Lower lobe of right lung (tissue), 2 donors: ENCODE measurements around the gene MACROD1. TPM values are rescaled to one million over a fixed set of nuclear protein-coding genes. Genes with fewer than 3 reads are reported as not detected.

Source experiments
- ATAC-seq, 2 donors: fragments of 200-7000 bp; cut with Tn5 transposase; one replicate each; pipeline ENCODE4 v1.9.1; 2020 to 2022; ENCODE audit warnings: mild to moderate bottlenecking in 2 of 2, moderate library complexity in 2 of 2
- DNase-seq: peaks from one replicate; pipeline ENCODE4 v3.0.0-alpha.2; 2020
- H3K27ac ChIP-seq: fragments of 200-600 bp; one replicate; pipeline ENCODE4 v1.8.0; 2022
- H3K27me3 ChIP-seq: fragments of 200-600 bp; one replicate; pipeline ENCODE4 v1.8.0; 2022; ENCODE audit warnings: low read depth
- H3K36me3 ChIP-seq: fragments of 200-600 bp; one replicate; pipeline ENCODE4 v1.8.0; 2022; ENCODE audit warnings: mild to moderate bottlenecking
- H3K4me1 ChIP-seq: fragments of 200-600 bp; one replicate; pipeline ENCODE4 v1.8.0; 2022
- H3K4me3 ChIP-seq: fragments of 200-600 bp; one replicate; pipeline ENCODE4 v1.8.0; 2022; ENCODE audit warnings: mild to moderate bottlenecking
- H3K9me3 ChIP-seq: fragments of 200-600 bp; one replicate; pipeline ENCODE4 v1.8.0; 2022
- intact Hi-C: fragments of 100-400 bp; cut with DNase I; formaldehyde crosslinking; loops from one replicate; pipeline ENCODE4 v1.11.0; 2022
- total RNA-seq: library from RNA; stranded (reverse); fragmentation: NEBNext Ultra II Directional; extraction: Animal tissue kit (Norgen Biotek cat#: 25700); gene quantifications from one replicate; pipeline ENCODE4 v1.2.1, GENCODE V29; 2021
- TF ChIP-seq, protein P1 (sequence below): fragments of 200-600 bp; IDR thresholded peaks from one replicate; pipeline ENCODE4 v1.8.0; 2022; ENCODE audit warnings: antibody characterized with exemption, mild to moderate bottlenecking
- donor health status: DM: no; HTN: yes; CAD: no; lungs with severe emphysema.

MACROD1 gene
- total RNA-seq, 1 donor from 2014 or later: 15.0 TPM

DNA sequence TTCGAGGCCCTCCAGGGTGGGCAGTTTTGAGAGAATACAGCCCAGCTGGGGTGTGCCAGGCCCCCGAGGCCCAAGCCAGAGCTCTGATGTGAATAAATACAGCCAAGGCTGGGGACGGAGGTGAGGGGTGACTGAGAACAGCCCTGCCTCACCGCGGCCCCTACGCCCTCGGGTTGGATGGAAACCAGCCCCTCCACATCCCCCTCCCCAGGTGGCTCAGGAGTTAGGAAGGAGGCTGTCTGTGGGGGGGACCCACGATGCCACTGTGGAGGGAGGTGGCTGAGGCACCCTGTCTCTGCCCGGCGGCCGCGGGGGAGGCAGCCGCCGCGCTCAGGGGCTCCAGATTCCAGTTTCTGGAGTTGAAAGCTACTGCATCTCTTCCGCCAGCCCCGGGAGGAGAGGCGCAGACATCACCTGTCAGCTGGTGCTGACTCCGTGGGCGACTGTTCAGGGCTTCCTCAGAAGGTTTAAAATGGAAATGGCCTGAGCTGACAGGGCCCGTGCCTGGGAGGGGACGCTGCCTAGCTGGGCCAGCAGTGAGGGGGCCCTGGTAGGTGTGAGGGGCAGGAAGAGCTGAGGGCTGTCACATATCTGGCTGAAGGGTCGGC is 128.8 kb downstream of the MACROD1 start:
- peaks cover 49% of the 10 kb centered on the region for H3K27me3 ChIP-seq
- intact Hi-C loops: no loop called here
- peak in 1 of 2 donors; percentile 4 for ATAC-seq
- H3K27ac ChIP-seq: no peak overlapping the region
- H3K4me3 ChIP-seq: no peak overlapping the region
- H3K9me3 ChIP-seq: no peaks in the 10 kb centered on the region
- TF ChIP-seq, protein P1, sequence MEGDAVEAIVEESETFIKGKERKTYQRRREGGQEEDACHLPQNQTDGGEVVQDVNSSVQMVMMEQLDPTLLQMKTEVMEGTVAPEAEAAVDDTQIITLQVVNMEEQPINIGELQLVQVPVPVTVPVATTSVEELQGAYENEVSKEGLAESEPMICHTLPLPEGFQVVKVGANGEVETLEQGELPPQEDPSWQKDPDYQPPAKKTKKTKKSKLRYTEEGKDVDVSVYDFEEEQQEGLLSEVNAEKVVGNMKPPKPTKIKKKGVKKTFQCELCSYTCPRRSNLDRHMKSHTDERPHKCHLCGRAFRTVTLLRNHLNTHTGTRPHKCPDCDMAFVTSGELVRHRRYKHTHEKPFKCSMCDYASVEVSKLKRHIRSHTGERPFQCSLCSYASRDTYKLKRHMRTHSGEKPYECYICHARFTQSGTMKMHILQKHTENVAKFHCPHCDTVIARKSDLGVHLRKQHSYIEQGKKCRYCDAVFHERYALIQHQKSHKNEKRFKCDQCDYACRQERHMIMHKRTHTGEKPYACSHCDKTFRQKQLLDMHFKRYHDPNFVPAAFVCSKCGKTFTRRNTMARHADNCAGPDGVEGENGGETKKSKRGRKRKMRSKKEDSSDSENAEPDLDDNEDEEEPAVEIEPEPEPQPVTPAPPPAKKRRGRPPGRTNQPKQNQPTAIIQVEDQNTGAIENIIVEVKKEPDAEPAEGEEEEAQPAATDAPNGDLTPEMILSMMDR: no peak
- peaks cover 17% of the 10 kb centered on the region for H3K4me1 ChIP-seq
- no peaks in the 10 kb centered on the region for H3K36me3 ChIP-seq
- no peak for DNase-seq

DNA sequence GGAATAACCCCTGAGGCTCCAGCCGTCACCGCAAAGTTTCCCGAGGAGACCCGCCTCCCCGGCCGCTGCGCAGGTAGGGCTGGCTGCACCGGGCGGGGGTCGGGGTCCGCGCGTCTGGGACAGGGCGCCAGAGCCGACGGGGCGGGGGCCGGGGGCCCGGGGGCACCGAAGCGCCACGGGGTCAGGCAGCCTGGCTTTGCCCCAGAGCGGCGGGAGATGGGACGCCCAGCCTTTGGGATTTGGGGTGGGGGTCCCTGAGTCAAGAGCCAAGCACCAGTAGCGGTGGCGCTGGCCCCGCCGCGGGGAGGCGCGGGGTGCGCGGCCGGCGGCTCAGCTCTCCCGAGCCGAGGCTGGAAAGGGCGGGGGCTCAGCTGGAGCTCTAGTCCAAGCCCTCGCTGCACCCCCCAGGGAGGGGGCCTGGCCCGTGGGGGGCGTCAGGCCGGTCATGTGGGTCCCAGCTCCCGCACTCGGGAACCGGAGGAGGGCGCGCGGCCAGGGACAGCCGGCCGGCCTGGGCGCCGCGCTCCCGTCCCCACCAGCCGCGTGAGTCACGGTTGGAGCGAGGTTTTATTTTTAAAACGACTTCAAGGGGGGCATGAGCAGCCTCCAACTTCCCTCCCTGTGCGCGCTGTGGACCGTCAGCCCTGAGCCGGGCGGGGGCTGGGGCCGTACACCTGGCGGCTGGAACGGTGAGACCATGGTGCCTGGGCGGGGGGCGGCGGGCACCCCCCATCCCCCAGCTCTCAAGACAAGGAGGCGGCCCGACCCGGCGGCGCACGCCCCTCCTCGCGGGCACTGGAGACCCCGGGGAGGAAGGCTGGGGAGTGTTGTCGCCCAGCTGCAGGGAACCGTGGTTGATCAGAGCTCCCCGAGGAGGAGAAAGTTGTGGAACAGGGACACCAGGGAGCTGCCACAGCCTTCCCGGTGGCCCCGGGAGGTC is 129.6 kb downstream of the MACROD1 start:
- Histone ChIP-seq H3K4me1 (peaks cover 17% of the 10 kb centered on the region), H3K36me3 (no peaks in the 10 kb centered on the region), H3K27me3 (peaks cover 49% of the 10 kb centered on the region), H3K4me3 (peak overlapping the region; percentile 50), H3K9me3 (no peaks in the 10 kb centered on the region), H3K27ac (no peak overlapping the region)
- intact Hi-C loops: no loop called here
- no peak for DNase-seq
- peak; percentile 6 to 28 for ATAC-seq
- TF ChIP-seq, protein P1: no peak

DNA sequence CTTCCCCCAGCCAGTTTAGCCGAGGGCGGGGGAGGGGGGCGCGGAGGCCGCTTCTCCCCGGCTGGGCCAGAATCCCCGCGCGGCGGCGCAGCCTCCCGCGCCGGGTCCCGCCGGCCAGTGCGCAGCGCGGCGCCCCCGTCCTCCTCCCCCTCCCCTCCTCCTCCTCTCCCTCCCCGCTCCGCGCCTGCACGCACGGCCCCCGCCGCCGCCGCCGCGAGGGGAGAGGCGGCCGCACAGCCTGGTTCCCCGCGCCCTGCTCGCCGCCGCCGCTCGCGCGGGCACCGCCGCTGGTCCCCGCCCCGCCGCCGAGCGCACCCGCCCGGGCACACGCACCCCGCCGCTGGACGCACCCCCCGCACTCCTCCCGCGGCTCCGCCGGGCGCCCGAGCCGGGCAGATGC is 130.3 kb downstream of the MACROD1 start, which contains the start of gene FLRT1:
Gene FLRT1 (plus strand): TSS at position 356 of the 400 bp plus-strand sequence. CDS start 80,337 bp downstream, outside the sequence.
- intact Hi-C loops: no loop called here

DNA sequence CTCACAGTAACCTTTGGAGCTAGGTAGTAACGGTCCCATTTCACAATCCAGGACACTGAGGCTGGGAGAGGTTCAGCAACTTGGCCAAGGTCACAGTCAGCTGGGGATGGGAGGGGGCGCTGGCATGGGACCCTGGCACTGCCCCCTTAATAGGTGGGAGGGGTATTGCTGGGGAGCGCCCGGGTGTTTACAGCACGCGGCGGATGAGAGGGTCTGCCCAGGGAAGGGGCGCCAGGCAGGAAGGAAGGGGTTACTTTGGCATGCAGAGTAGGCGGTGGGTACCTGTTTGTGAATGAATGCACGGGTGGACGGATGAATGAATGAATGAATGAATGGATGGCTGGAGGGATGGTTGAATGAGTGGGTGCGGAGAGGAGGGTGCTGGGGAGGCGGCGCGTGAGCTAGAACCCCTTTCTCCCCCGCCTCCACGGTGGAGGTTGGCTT is 130.8 kb downstream of the MACROD1 start:
- intact Hi-C loops: no loop called here
- Histone ChIP-seq H3K9me3 (no peaks in the 10 kb centered on the region), H3K27me3 (peaks cover 49% of the 10 kb centered on the region), H3K4me1 (peaks cover 17% of the 10 kb centered on the region), H3K27ac (no peak overlapping the region), H3K4me3 (no peak overlapping the region), H3K36me3 (no peaks in the 10 kb centered on the region)
- TF ChIP-seq, protein P1: no peak
- DNase-seq (no peak), ATAC-seq (no peak)

More for the DNA sequence above, 130.3 kb downstream of the MACROD1 start, which contains the start of gene FLRT1:
- TF ChIP-seq, protein P1: no peak
- Histone ChIP-seq H3K36me3 (no peaks in the 10 kb centered on the region), H3K9me3 (no peaks in the 10 kb centered on the region), H3K4me1 (peaks cover 17% of the 10 kb centered on the region), H3K27ac (no peak within 1 kb of the TSS), H3K27me3 (peaks cover 49% of the 10 kb centered on the region), H3K4me3 (peak within 1 kb of the TSS; percentile 50)
- ATAC-seq: no peak
- no peak for DNase-seq

DNA sequence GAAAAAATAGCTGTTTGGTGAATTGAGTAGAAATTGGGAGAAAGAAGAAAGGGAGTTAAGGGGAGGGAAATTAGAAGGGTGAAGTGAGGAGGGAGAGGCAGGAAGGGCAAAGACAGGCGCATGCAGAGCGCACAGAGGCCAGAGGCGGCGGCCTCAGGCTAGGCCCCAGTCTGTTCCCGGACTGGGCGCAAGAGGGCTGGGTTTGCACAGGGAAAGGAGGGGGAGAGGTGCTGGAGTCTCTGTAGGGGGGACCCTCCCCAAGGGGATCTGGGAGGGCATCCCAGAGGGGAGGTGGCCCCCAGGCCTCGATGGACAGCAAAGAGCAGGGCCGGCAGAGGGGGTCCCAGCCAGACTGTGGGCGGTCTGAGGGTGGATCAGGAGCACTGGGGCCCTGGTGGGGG is 131.5 kb downstream of the MACROD1 start:
- Histone ChIP-seq H3K9me3 (no peaks in the 10 kb centered on the region), H3K36me3 (no peaks in the 10 kb centered on the region), H3K27ac (no peak overlapping the region), H3K27me3 (peaks cover 49% of the 10 kb centered on the region), H3K4me3 (no peak overlapping the region), H3K4me1 (peaks cover 17% of the 10 kb centered on the region)
- no peak for DNase-seq
- no peak for ATAC-seq
- TF ChIP-seq, protein P1: no peak
- intact Hi-C loops: no loop called here
